OCI-LY1 (cell line): ENCODE measurements around the gene PPP1R1B.
A peak's percentile ranks its signal among the peaks of the same experiment; 100 is the strongest.

Experiments
- H2AFZ ChIP-seq: fragments of 200-600 bp; sonication (generic), shearing (Covaris generic); 2 replicates; pipeline ENCODE4 v1.6.0; 2014; ENCODE audit warnings: antibody characterized with exemption, mild to moderate bottlenecking, low read length
- H3F3A ChIP-seq: fragments of 200-600 bp; sonication (generic), shearing (Covaris generic); 2 replicates; pipeline ENCODE4 v1.6.0; 2014; ENCODE audit warnings: mild to moderate bottlenecking, antibody characterized with exemption, low read length, moderate library complexity; ENCODE audit not compliant: insufficient read depth
- H3K27ac ChIP-seq: fragments of 200-600 bp; sonication (generic); 2 replicates; pipeline ENCODE4 v1.5.1; 2014; ENCODE audit warnings: low read length, mixed run types, mild to moderate bottlenecking, low read depth; ENCODE audit not compliant: poor library complexity, severe bottlenecking
- H3K27me3 ChIP-seq: fragments of 200-600 bp; sonication (generic); 2 replicates; pipeline ENCODE4 v1.6.0; 2014; ENCODE audit warnings: antibody characterized with exemption, mild to moderate bottlenecking, low read length, moderate library complexity; ENCODE audit not compliant: insufficient read depth
- H3K36me3 ChIP-seq: fragments of 200-600 bp; sonication (generic); 2 replicates; pipeline ENCODE4 v1.6.1; 2014; ENCODE audit warnings: mild to moderate bottlenecking, antibody characterized with exemption, low read length, moderate library complexity, mixed read lengths; ENCODE audit not compliant: insufficient read depth
- H3K4me1 ChIP-seq: fragments of 200-600 bp; sonication (generic); 2 replicates; pipeline ENCODE4 v1.5.1; 2014; ENCODE audit warnings: mild to moderate bottlenecking, low read length, moderate library complexity; ENCODE audit not compliant: insufficient read depth, severe bottlenecking
- H3K4me2 ChIP-seq: fragments of 200-600 bp; sonication (generic), shearing (Covaris generic); 2 replicates; pipeline ENCODE4 v1.6.1; 2014; ENCODE audit warnings: low read length
- H3K4me3 ChIP-seq: fragments of 200-600 bp; sonication (generic); 2 replicates; pipeline ENCODE4 v1.5.1; 2014; ENCODE audit warnings: low read length, low read depth, mild to moderate bottlenecking, mixed read lengths; ENCODE audit not compliant: poor library complexity, severe bottlenecking
- H3K79me2 ChIP-seq: fragments of 200-600 bp; shearing (Covaris generic); 2 replicates; pipeline ENCODE4 v1.6.1; 2016; ENCODE audit warnings: mixed run types, low read length, mixed read lengths; ENCODE audit not compliant: insufficient read depth
- H3K9ac ChIP-seq: fragments of 200-600 bp; sonication (generic), shearing (Covaris generic); 2 replicates; pipeline ENCODE4 v1.6.1; 2014; ENCODE audit warnings: mild to moderate bottlenecking, low read length, mixed read lengths
- H3K9me2 ChIP-seq: fragments of 200-600 bp; sonication (generic), shearing (Covaris generic); 2 replicates; pipeline ENCODE4 v1.6.1; 2014; ENCODE audit warnings: low read depth, mild to moderate bottlenecking, low read length, mixed read lengths
- H3K9me3 ChIP-seq: fragments of 200-600 bp; shearing (Covaris generic); 2 replicates; pipeline ENCODE4 v1.6.1; 2014; ENCODE audit warnings: low read length, mixed read lengths
- H4K20me1 ChIP-seq: fragments of 200-600 bp; sonication (generic), shearing (Covaris generic); 2 replicates; pipeline ENCODE4 v1.6.0; 2016; ENCODE audit warnings: mild to moderate bottlenecking, low read length; ENCODE audit not compliant: insufficient read depth
- CTCF ChIP-seq: fragments of 200-600 bp; sonication (generic), shearing (Covaris generic); IDR thresholded peaks from 2 replicates; pipeline ENCODE4 v1.5.1; 2017; ENCODE audit warnings: mild to moderate bottlenecking, antibody characterized with exemption, low read length, moderate library complexity, mixed read lengths
- EZH2 ChIP-seq: fragments of 200-600 bp; sonication (generic), shearing (Covaris generic); IDR thresholded peaks from 2 replicates; pipeline ENCODE4 v1.8.0; 2017; ENCODE audit warnings: borderline replicate concordance, mixed run types, mild to moderate bottlenecking, antibody characterized with exemption, low read length, moderate library complexity, mixed read lengths

PPP1R1B gene

DNA sequence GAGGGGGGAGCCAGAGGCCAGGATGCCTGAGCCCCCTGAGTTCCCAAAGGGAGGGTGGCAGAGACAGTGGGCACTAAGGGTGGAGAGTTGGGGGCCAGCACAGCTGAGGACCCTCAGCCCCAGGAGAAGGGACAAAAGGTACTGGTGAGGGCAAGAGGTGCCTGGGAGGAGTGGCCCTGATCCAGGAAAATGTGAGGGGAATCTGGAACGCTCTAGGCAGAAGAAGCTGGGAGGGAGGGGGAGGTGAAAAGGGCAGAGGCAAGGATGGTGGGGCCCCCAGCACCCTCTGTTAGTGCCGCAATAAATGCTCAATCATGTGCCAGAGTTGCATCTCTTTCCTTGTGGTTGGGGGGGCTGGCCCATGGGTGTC, 39.5 kb downstream of the PPP1R1B start:
- Histone ChIP-seq H3K79me2 (no peaks in the 10 kb centered on the region), H3K27ac (no peak overlapping the region), H3K36me3 (peaks cover 13% of the 10 kb centered on the region; the same call in 1 of the 2 replicates), H3K4me3 (no peak overlapping the region), H3K9ac (no peak overlapping the region), H3K9me2 (no peaks in the 10 kb centered on the region), H3F3A (no peaks in the 10 kb centered on the region), H3K4me1 (peaks cover 11% of the 10 kb centered on the region), H4K20me1 (no peaks in the 10 kb centered on the region), H3K9me3 (no peaks in the 10 kb centered on the region), H2AFZ (no peak overlapping the region), H3K4me2 (no peak overlapping the region), H3K27me3 (peaks cover 13% of the 10 kb centered on the region; the same call in 1 of the 2 replicates)
- TF ChIP-seq EZH2 (no peak), CTCF (no peak)

- no peaks in the 10 kb centered on the region for H3K79me2 ChIP-seq
- H3K9me2 ChIP-seq: no peaks in the 10 kb centered on the region
- no peak overlapping the region for H3K9ac ChIP-seq
- no peaks in the 10 kb centered on the region for H3K9me3 ChIP-seq
- H3K4me3 ChIP-seq: no peak overlapping the region
- H2AFZ ChIP-seq: no peak overlapping the region
- TF ChIP-seq EZH2: no peak
- TF ChIP-seq CTCF: no peak
- peaks cover 13% of the 10 kb centered on the region; the same call in 1 of the 2 replicates for H3K27me3 ChIP-seq
- H3K4me1 ChIP-seq: peaks cover 12% of the 10 kb centered on the region
- H3K4me2 ChIP-seq: no peak overlapping the region
- peaks cover 8% of the 10 kb centered on the region; the same call in 1 of the 2 replicates for H3K36me3 ChIP-seq
- H4K20me1 ChIP-seq: no peaks in the 10 kb centered on the region
- no peak overlapping the region for H3K27ac ChIP-seq
- H3F3A ChIP-seq: no peaks in the 10 kb centered on the region
Measured at GRCh38 chr17:39666601-39667261, 40.0 kb downstream of the PPP1R1B start.

DNA sequence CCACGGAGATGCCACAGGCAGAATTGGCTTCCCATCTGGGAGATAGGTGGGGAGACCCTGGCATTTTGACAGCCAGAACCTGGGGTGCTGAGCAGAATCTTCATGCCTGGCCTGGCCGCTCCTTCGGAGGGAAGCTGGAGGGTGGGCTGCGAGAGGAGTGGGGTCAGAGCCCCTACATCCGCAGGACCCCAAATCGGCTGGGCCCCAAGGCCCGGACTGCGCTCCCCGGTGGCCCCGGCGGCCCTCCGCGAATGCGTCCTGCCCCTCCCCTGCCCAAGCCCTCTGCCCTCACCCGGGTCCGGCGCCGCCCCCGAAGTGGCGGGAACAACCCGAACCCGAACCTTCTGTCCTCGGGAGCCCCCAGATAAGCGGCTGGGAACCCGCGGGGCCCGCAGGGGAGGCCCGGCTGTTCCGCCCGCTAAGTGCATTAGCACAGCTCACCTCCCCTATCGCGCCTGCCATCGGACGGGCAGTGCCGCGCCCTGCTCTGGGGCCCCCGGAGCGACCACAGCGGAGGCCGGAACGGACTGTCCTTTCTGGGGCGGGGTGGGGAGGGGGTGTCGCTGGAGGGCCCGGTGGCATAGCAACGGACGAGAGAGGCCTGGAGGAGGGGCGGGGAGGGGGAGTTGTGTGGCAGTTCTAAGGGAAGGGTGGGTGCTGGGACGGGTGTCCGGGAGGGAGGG, 40.7 kb downstream of the PPP1R1B start:
- Histone ChIP-seq H3K9me3 (no peaks in the 10 kb centered on the region), H3K4me2 (peak overlapping the region; percentile 79), H4K20me1 (no peaks in the 10 kb centered on the region), H3K27me3 (peaks cover 13% of the 10 kb centered on the region; the same call in 1 of the 2 replicates), H3K9ac (no peak overlapping the region), H3F3A (no peaks in the 10 kb centered on the region), H3K36me3 (peaks cover 2% of the 10 kb centered on the region; the same call in 1 of the 2 replicates), H2AFZ (no peak overlapping the region), H3K4me3 (peak overlapping the region; percentile 55), H3K9me2 (no peaks in the 10 kb centered on the region), H3K27ac (no peak overlapping the region), H3K79me2 (no peaks in the 10 kb centered on the region), H3K4me1 (peaks cover 18% of the 10 kb centered on the region)
- TF ChIP-seq EZH2: no peak
- no peak for TF ChIP-seq CTCF
